CD4-positive, CD25-positive, alpha-beta regulatory T cell (primary cell): ENCODE measurements around the gene COX11. TPM values are rescaled to one million over a fixed set of nuclear protein-coding genes. Genes with fewer than 3 reads are reported as not detected.

ENCODE experiments used
- ATAC-seq, 2 donors: fragments of 150-1000 bp; cut with Tn5 transposase; one replicate each; pipeline ENCODE4 v1.10.0; 2021; ENCODE audit warnings: low read depth in 2 of 2, moderate number of reproducible peaks in 2 of 2, moderate library complexity in 1 of 2
- DNase-seq, 3 donors: peaks; one replicate each; pipeline versions ENCODE4 v3.0.0 to v3.0.0-alpha.2; 2012 to 2022; ENCODE audit warnings: mixed read lengths in 1 of 3
- H3K27ac ChIP-seq: one replicate; pipeline ENCODE4 v1.7.0; 2013; ENCODE audit warnings: mild to moderate bottlenecking, low read length; ENCODE audit not compliant: insufficient read depth, poor library complexity, severe bottlenecking
- H3K27me3 ChIP-seq: one replicate; pipeline ENCODE4 v1.7.0; 2013; ENCODE audit warnings: low read length; ENCODE audit not compliant: control insufficient read depth, insufficient read depth
- H3K36me3 ChIP-seq: one replicate; pipeline ENCODE4 v1.7.0; 2013; ENCODE audit warnings: mild to moderate bottlenecking, low read length, moderate library complexity; ENCODE audit not compliant: control insufficient read depth, insufficient read depth
- H3K4me1 ChIP-seq: 2 replicates; pipeline ENCODE4 v1.7.0; 2013; ENCODE audit warnings: mild to moderate bottlenecking, low read length; ENCODE audit not compliant: insufficient read depth, control insufficient read depth, poor library complexity, severe bottlenecking
- H3K4me3 ChIP-seq: one replicate; pipeline ENCODE4 v1.7.0; 2013; ENCODE audit warnings: low read depth, mild to moderate bottlenecking, low read length, moderate library complexity
- H3K9me3 ChIP-seq, 2 experiments: 1 replicate in 1 of 2; 2 replicates in 1 of 2; pipeline ENCODE4 v1.7.0; 2013; ENCODE audit warnings: low read length in 2 of 2, mild to moderate bottlenecking in 1 of 2, moderate library complexity in 1 of 2; ENCODE audit not compliant: control insufficient read depth in 2 of 2
- H3K27ac Mint-ChIP-seq, 3 donors: one replicate each; pipeline ENCODE4 v1.8.0; 2020 to 2022; ENCODE audit warnings: mild to moderate bottlenecking in 3 of 3, mixed read lengths in 3 of 3, moderate library complexity in 2 of 3
- H3K27me3 Mint-ChIP-seq: one replicate; pipeline ENCODE4 v1.8.0; 2022; ENCODE audit warnings: mild to moderate bottlenecking, mixed read lengths
- H3K36me3 Mint-ChIP-seq: one replicate; pipeline ENCODE4 v1.8.0; 2020; ENCODE audit warnings: mixed read lengths
- H3K4me1 Mint-ChIP-seq, 4 donors: one replicate each; pipeline ENCODE4 v1.8.0; 2020 to 2022; ENCODE audit warnings: mixed read lengths in 4 of 4, mild to moderate bottlenecking in 1 of 4
- H3K4me3 Mint-ChIP-seq, 4 donors: one replicate each; pipeline ENCODE4 v1.8.0; 2020 to 2022; ENCODE audit warnings: mild to moderate bottlenecking in 4 of 4, mixed read lengths in 4 of 4, moderate library complexity in 3 of 4
- H3K9me3 Mint-ChIP-seq, 7 donors: one replicate each; pipeline ENCODE4 v1.8.0; 2020 to 2022; ENCODE audit warnings: mixed read lengths in 7 of 7, mild to moderate bottlenecking in 3 of 7, moderate library complexity in 2 of 7
- polyA plus RNA-seq, 4 donors: library from polyadenylated mRNA; unstranded; fragments of 300-500 nt; fragmentation: Illumina TruSeq; gene quantifications; one replicate each; pipeline ENCODE4 v1.2.3, GENCODE V29; 2021
- total RNA-seq: library from RNA; stranded (reverse); gene quantifications from one replicate; pipeline ENCODE4 v1.2.3, GENCODE V29; 2022

Gene COX11
- total and polyA plus RNA-seq, 5 donors from 2014 or later: 36.6 to 66.2 (median 62.2) TPM

- peaks cover 0 to 7% (median 0%) of the 10 kb centered on the region in 7 donors for H3K9me3 Mint-ChIP-seq
- peaks cover 21% of the 10 kb centered on the region for H3K27me3 Mint-ChIP-seq
- H3K36me3 Mint-ChIP-seq: no peaks in the 10 kb centered on the region
- DNase-seq: no peak
- Histone ChIP-seq H3K4me3 (no peak overlapping the region), H3K36me3 (no peaks in the 10 kb centered on the region), H3K27me3 (peaks cover 5% of the 10 kb centered on the region), H3K9me3 (no peaks in the 10 kb centered on the region), H3K4me1 (no peaks in the 10 kb centered on the region), H3K27ac (no peak overlapping the region)
- H3K27ac Mint-ChIP-seq: no peak overlapping the region
- no peak for ATAC-seq
- H3K4me1 Mint-ChIP-seq: no peaks in the 10 kb centered on the region
- no peak overlapping the region for H3K4me3 Mint-ChIP-seq
Observed at GRCh38 chr17:54941285-54941684, 27.2 kb downstream of the COX11 start.

GRCh38 chr17:54937426-54937825, 31.0 kb downstream of the COX11 start:
- ATAC-seq: no peak
- no peak overlapping the region for H3K27ac ChIP-seq
- Mint-ChIP-seq H3K4me1 (no peaks in the 10 kb centered on the region), H3K27me3 (peaks cover 9% of the 10 kb centered on the region), H3K4me3 (no peak overlapping the region), H3K36me3 (no peaks in the 10 kb centered on the region), H3K9me3 (peaks cover 0 to 4% (median 0%) of the 10 kb centered on the region in 7 donors), H3K27ac (no peak overlapping the region)
- H3K36me3 ChIP-seq: no peaks in the 10 kb centered on the region
- H3K9me3 ChIP-seq: no peaks in the 10 kb centered on the region
- peaks cover 5% of the 10 kb centered on the region for H3K27me3 ChIP-seq
- no peak for DNase-seq
- no peak overlapping the region for H3K4me3 ChIP-seq
- no peaks in the 10 kb centered on the region for H3K4me1 ChIP-seq

DNA sequence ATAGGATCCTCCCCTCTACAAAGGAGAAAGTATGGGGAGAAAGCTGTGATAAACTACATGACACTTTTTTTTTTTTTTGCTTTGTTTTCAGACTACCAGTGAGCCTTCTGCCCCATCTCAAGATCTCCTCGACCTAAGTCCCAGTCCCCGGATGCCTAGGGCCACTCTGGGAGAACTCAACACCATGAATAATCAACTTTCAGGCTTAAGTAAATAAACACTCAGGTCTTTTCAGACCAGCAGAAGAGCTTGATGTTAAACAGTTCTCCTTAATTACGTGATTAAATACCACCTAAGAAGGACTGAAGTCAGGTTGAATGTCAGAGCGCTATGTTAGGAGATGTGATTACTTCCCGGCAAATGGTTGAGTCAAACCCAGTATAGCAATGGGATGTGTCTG, 31.4 kb downstream of the COX11 start:
- H3K4me1 Mint-ChIP-seq: no peaks in the 10 kb centered on the region
- Histone ChIP-seq H3K36me3 (no peaks in the 10 kb centered on the region), H3K4me3 (no peak overlapping the region), H3K9me3 (no peaks in the 10 kb centered on the region), H3K4me1 (no peaks in the 10 kb centered on the region), H3K27me3 (peaks cover 5% of the 10 kb centered on the region), H3K27ac (no peak overlapping the region)
- ATAC-seq (no peak), DNase-seq (no peak)
- no peak overlapping the region for H3K4me3 Mint-ChIP-seq
- peaks cover 9% of the 10 kb centered on the region for H3K27me3 Mint-ChIP-seq
- no peaks in the 10 kb centered on the region for H3K36me3 Mint-ChIP-seq
- H3K9me3 Mint-ChIP-seq: peaks cover 0 to 4% (median 0%) of the 10 kb centered on the region in 7 donors
- no peak overlapping the region for H3K27ac Mint-ChIP-seq

DNA sequence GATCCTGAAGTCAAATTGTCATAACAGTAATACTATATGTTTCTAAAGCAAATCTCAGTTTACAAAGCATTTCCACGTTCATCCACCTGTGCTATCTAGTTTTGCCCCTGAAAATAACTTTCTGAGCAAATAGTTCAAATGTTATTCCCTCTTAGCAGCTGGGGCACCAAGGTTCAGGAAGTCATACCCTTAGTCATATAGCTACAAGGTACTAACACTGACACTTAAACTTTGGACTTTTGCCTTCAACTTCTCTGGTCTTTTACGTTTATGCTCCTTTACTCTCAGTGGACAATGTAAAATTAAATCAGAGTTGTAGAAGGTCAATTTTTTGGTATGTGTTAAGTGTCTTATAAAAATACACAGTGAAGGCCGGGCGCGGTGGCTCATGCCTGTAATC, 33.0 kb downstream of the COX11 start:
- H3K36me3 Mint-ChIP-seq: no peaks in the 10 kb centered on the region
- H3K36me3 ChIP-seq: no peaks in the 10 kb centered on the region
- ATAC-seq (no peak), DNase-seq (no peak)
- no peaks in the 10 kb centered on the region for H3K4me1 ChIP-seq
- H3K9me3 ChIP-seq: no peaks in the 10 kb centered on the region
- no peaks in the 10 kb centered on the region for H3K9me3 Mint-ChIP-seq
- H3K27ac Mint-ChIP-seq: no peak overlapping the region
- H3K4me1 Mint-ChIP-seq: no peaks in the 10 kb centered on the region
- H3K4me3 Mint-ChIP-seq: no peak overlapping the region
- H3K27ac ChIP-seq: no peak overlapping the region
- H3K27me3 ChIP-seq: peaks cover 5% of the 10 kb centered on the region
- no peak overlapping the region for H3K4me3 ChIP-seq
- peaks cover 13% of the 10 kb centered on the region for H3K27me3 Mint-ChIP-seq

- no peak overlapping the region for H3K4me3 Mint-ChIP-seq
- H3K9me3 Mint-ChIP-seq: no peaks in the 10 kb centered on the region
- H3K36me3 Mint-ChIP-seq: no peaks in the 10 kb centered on the region
- H3K4me3 ChIP-seq: no peak overlapping the region
- no peak for ATAC-seq
- H3K27me3 Mint-ChIP-seq: peaks cover 8% of the 10 kb centered on the region
- H3K4me1 Mint-ChIP-seq: no peaks in the 10 kb centered on the region
- DNase-seq: no peak
- H3K27me3 ChIP-seq: peaks cover 5% of the 10 kb centered on the region
- H3K4me1 ChIP-seq: no peaks in the 10 kb centered on the region
- H3K27ac Mint-ChIP-seq: no peak overlapping the region
- H3K9me3 ChIP-seq: no peaks in the 10 kb centered on the region
- no peaks in the 10 kb centered on the region for H3K36me3 ChIP-seq
- no peak overlapping the region for H3K27ac ChIP-seq
Observed at GRCh38 chr17:54933921-54934320, 34.5 kb downstream of the COX11 start.

GRCh38 chr17:54932711-54933110, 35.7 kb downstream of the COX11 start:
- no peak overlapping the region for H3K4me3 ChIP-seq
- Mint-ChIP-seq H3K36me3 (no peaks in the 10 kb centered on the region), H3K27me3 (peaks cover 16% of the 10 kb centered on the region), H3K27ac (no peak overlapping the region), H3K4me3 (no peak overlapping the region), H3K4me1 (no peaks in the 10 kb centered on the region), H3K9me3 (no peaks in the 10 kb centered on the region)
- no peaks in the 10 kb centered on the region for H3K9me3 ChIP-seq
- H3K27ac ChIP-seq: no peak overlapping the region
- ATAC-seq (no peak), DNase-seq (no peak)
- no peaks in the 10 kb centered on the region for H3K36me3 ChIP-seq
- H3K27me3 ChIP-seq: peaks cover 5% of the 10 kb centered on the region
- H3K4me1 ChIP-seq: no peaks in the 10 kb centered on the region

GRCh38 chr17:54927525-54927924, 40.9 kb downstream of the COX11 start:
- peaks cover 0 to 1% (median 0%) of the 10 kb centered on the region in 7 donors for H3K9me3 Mint-ChIP-seq
- DNase-seq (no peak), ATAC-seq (no peak)
- no peak overlapping the region for H3K27ac ChIP-seq
- no peak overlapping the region for H3K4me3 ChIP-seq
- no peak overlapping the region for H3K27ac Mint-ChIP-seq
- H3K27me3 ChIP-seq: peaks cover 2% of the 10 kb centered on the region
- no peaks in the 10 kb centered on the region for H3K4me1 Mint-ChIP-seq
- no peaks in the 10 kb centered on the region for H3K9me3 ChIP-seq
- H3K4me1 ChIP-seq: no peaks in the 10 kb centered on the region
- no peaks in the 10 kb centered on the region for H3K36me3 ChIP-seq
- H3K36me3 Mint-ChIP-seq: no peaks in the 10 kb centered on the region
- H3K4me3 Mint-ChIP-seq: no peak overlapping the region
- peaks cover 17% of the 10 kb centered on the region for H3K27me3 Mint-ChIP-seq

- H3K4me3 Mint-ChIP-seq: no peak overlapping the region
- no peak overlapping the region for H3K4me3 ChIP-seq
- no peaks in the 10 kb centered on the region for H3K36me3 Mint-ChIP-seq
- H3K36me3 ChIP-seq: no peaks in the 10 kb centered on the region
- no peak overlapping the region for H3K27ac ChIP-seq
- H3K27ac Mint-ChIP-seq: no peak overlapping the region
- ATAC-seq: no peak
- H3K9me3 Mint-ChIP-seq: peaks cover 0 to 1% (median 0%) of the 10 kb centered on the region in 7 donors
- no peak for DNase-seq
- peaks cover 17% of the 10 kb centered on the region for H3K27me3 Mint-ChIP-seq
- H3K4me1 ChIP-seq: no peaks in the 10 kb centered on the region
- peaks cover 2% of the 10 kb centered on the region for H3K27me3 ChIP-seq
- no peaks in the 10 kb centered on the region for H3K9me3 ChIP-seq
- H3K4me1 Mint-ChIP-seq: no peaks in the 10 kb centered on the region
Observed at GRCh38 chr17:54924405-54924804, 44.0 kb downstream of the COX11 start.
